K562 (cell line): Measurements from ENCODE around the gene TNFAIP8L1. TPM values are rescaled to one million over a fixed set of nuclear protein-coding genes. Genes with fewer than 3 reads are reported as not detected.
A peak's percentile ranks its signal among the peaks of the same experiment; 100 is the strongest.

ENCODE experiments used
- C11orf30 ChIP-seq: fragments of 450-650 bp; IDR thresholded peaks from 2 replicates; pipeline ENCODE4 v1.6.1; 2016; ENCODE audit warnings: low read depth, mild to moderate bottlenecking
- CBX8 ChIP-seq: fragments of 200-600 bp; sonication (generic); IDR thresholded peaks from 2 replicates; pipeline ENCODE4 v1.6.1; 2012; ENCODE audit warnings: borderline replicate concordance, mixed run types, low read depth, mild to moderate bottlenecking, moderate library complexity, mixed read lengths, low read length, control low read depth, inconsistent platforms; ENCODE audit not compliant: poor library complexity, severe bottlenecking; ENCODE audit errors: extremely low read depth
- CREB3 ChIP-seq: fragments of 450-650 bp; conservative IDR thresholded peaks from 2 replicates; pipeline ENCODE4 v1.6.1; 2016; ENCODE audit warnings: missing genetic modification characterization, low read depth, mild to moderate bottlenecking, missing compliant biosample characterization, moderate library complexity
- ETV6 ChIP-seq, 3 experiments: fragments of 150-350 bp in 1 of 3; sonication (generic) in 1 of 3; formaldehyde crosslinking in 1 of 3; IDR thresholded peaks; 2 replicates each; pipeline versions ENCODE4 v1.6.1 to v1.8.0; 2014 to 2022; ENCODE audit warnings: borderline replicate concordance in 2 of 3, low read depth in 2 of 3, antibody characterized with exemption in 1 of 3, low read length in 1 of 3, mild to moderate bottlenecking in 1 of 3, missing genetic modification reagents in 1 of 3
- HDAC2 ChIP-seq: fragments of 450-650 bp; IDR thresholded peaks from 2 replicates; pipeline ENCODE4 v1.6.1; 2016; ENCODE audit warnings: mild to moderate bottlenecking
- REST ChIP-seq, 2 experiments: fragments of 450-650 bp; formaldehyde crosslinking in 1 of 2; IDR thresholded peaks; 2 replicates each; pipeline versions ENCODE4 v1.4.0 to v1.6.1; 2014 to 2020; ENCODE audit warnings: mild to moderate bottlenecking in 2 of 2, borderline replicate concordance in 1 of 2, low read depth in 1 of 2
- SRSF1 ChIP-seq: fragments of 200-400 bp; formaldehyde crosslinking; IDR thresholded peaks from 2 replicates; pipeline ENCODE4 v1.6.1; 2017; ENCODE audit warnings: mild to moderate bottlenecking, low read depth, low read length, moderate library complexity
- ZNF449 ChIP-seq: fragments of 250-450 bp; sonication (Bioruptor Pico); IDR thresholded peaks from 2 replicates; pipeline ENCODE4 v1.8.0; 2022; ENCODE audit warnings: moderate library complexity, mild to moderate bottlenecking, inconsistent platforms
- ZNF592 ChIP-seq: fragments of 450-650 bp; IDR thresholded peaks from 2 replicates; pipeline ENCODE4 v1.6.1; 2017; ENCODE audit warnings: antibody characterized with exemption, mild to moderate bottlenecking
- polyA plus RNA-seq, 8 experiments: library from polyadenylated mRNA; depleted of rRNA in 4 of 8; stranded (reverse) in 5 of 8; unstranded in 3 of 8; fragments of >200 nt; fragmentation: Nextera tagmentation in 2 of 8; fragmentation: Illumina TruSeq in 1 of 8; extraction: Ambion mirVana in 2 of 8; extraction: Trizol in 1 of 8; gene quantifications; 2 replicates each; pipeline versions ENCODE4 v1.2.1 to v1.2.3, GENCODE V29; 2011 to 2014; ENCODE audit warnings: inconsistent platforms in 1 of 8, missing spikeins in 1 of 8
- total RNA-seq, 7 experiments: library from RNA; depleted of rRNA in 6 of 7; stranded (reverse); fragments of >200 nt in 6 of 7; fragmentation: Illumina TruSeq in 2 of 7; extraction: Trizol in 2 of 7; gene quantifications; 2 replicates each; pipeline versions ENCODE4 v1.2.1 to v1.2.3, GENCODE V29; 2011 to 2021; ENCODE audit warnings: low replicate concordance in 1 of 7

The TNFAIP8L1 gene
- total and polyA plus RNA-seq, 9 of the 15 experiments (the other 6 are each of a cell fraction or from before 2014, with no cell fraction given): 0.69 to 9.3 (median 4.9) TPM

DNA sequence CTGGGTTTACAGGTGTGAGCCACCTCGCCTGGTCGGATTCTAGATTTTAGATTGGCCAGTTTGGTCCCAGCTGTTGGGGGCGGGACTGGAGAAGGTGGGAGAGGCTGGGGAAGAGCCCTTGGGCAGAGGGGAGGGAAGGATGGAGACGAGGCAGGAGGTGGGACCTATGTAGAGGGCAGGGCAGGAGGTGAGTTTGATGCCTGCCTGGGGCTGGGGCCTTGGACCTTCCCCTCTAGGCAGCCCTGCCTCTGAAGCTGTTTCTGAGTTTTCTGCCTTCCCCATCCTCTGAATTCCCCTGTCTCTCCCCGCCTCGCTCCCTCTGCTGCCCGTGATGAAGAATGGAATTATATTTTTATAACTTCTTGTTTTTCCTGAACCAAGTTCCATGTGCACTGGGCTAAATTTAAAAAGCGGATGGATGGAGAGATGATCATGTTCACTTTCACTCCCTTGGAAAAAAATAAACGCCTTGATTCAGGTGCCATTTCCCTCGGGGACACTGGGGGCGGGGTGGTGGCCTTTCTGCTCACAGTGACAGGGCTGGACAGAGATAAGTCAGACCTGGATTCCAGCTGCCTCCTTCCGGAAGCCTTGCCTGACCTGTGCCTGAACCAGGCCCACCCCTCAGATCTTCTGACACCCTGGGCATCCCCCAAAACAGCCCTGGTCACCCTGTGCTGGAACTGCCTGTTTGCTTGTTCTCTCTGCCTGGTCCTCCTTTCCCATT is 16.5 kb upstream of the TNFAIP8L1 start (continued):
- TF ChIP-seq REST (IDR thresholded peaks at IDR 0.05; ENCODE audit: borderline replicate concordance) (peak; percentile 34; the same call in 1 of the 2 replicates), REST (CRISPR knock-in tag; IDR thresholded peaks at IDR 0.05; ENCODE audit: low read depth) (no peak), ETV6 (IDR thresholded peaks at IDR 0.05; ENCODE audit: borderline replicate concordance in 1 of 2, low read depth in 2 of 2, low read length in 1 of 2) (no peak), ETV6 (CRISPR knock-in tag; IDR thresholded peaks at IDR 0.05; ENCODE audit: borderline replicate concordance) (no peak), HDAC2 (no peak), C11orf30 (no peak), CREB3 (tag) (no peak), ZNF449 (CRISPR knock-in tag) (no peak), ZNF592 (no peak), CBX8 (no peak), SRSF1 (no peak)
